Mammary epithelial cell (primary cell): ENCODE measurements around the gene MB21D2.

Experiments used
- EZH2 ChIP-seq: IDR thresholded peaks from 2 replicates; pipeline ENCODE4 v1.6.1; 2012; ENCODE audit warnings: low read length, inconsistent platforms, borderline replicate concordance
- TF ChIP-seq, protein P1 (sequence below), 2 donors: IDR thresholded peaks in 1 of 2; conservative IDR thresholded peaks in 1 of 2; 2 replicates each; pipeline ENCODE4 v1.5.1; 2011 to 2012; ENCODE audit warnings: inconsistent platforms in 2 of 2, low read length in 2 of 2, mild to moderate bottlenecking in 2 of 2, control low read depth in 1 of 2, low read depth in 1 of 2; ENCODE audit not compliant: insufficient read depth in 1 of 2; ENCODE audit errors: extremely low read depth in 1 of 2

DNA sequence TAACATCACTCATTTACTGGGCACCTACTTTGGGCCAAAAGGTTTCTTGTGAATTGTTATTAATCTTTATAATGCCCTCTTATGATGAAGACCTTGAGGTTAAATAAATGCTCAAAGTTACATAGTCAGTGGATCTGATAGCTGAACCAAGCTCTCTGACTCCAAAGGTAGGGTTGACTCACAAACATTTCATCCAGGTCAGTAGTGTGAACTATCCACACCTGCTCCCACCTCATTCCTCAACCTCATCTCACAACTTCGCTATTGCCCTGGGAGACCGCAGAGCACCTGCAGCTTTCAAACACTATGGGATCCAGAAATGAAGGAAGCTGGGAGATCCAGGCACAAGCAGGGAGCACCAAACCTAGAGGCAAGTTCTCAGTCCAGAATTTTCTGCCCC is 96.5 kb downstream of the MB21D2 start:
- TF ChIP-seq, protein P1, sequence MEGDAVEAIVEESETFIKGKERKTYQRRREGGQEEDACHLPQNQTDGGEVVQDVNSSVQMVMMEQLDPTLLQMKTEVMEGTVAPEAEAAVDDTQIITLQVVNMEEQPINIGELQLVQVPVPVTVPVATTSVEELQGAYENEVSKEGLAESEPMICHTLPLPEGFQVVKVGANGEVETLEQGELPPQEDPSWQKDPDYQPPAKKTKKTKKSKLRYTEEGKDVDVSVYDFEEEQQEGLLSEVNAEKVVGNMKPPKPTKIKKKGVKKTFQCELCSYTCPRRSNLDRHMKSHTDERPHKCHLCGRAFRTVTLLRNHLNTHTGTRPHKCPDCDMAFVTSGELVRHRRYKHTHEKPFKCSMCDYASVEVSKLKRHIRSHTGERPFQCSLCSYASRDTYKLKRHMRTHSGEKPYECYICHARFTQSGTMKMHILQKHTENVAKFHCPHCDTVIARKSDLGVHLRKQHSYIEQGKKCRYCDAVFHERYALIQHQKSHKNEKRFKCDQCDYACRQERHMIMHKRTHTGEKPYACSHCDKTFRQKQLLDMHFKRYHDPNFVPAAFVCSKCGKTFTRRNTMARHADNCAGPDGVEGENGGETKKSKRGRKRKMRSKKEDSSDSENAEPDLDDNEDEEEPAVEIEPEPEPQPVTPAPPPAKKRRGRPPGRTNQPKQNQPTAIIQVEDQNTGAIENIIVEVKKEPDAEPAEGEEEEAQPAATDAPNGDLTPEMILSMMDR (conservative IDR thresholded peaks at IDR 0.05 in 1 of 2, IDR thresholded peaks at IDR 0.05 in 1 of 2; ENCODE audit: extremely low read depth in 1 of 2, insufficient read depth in 1 of 2, low read depth in 1 of 2, low read length in 2 of 2) = no peak
- no peak for TF ChIP-seq EZH2
